Ovary (tissue), 9 donors: ENCODE measurements around the gene C20orf204. TPM values are rescaled to one million over a fixed set of nuclear protein-coding genes. Genes with fewer than 3 reads are reported as not detected.

Experiments used
- microRNA-seq, 3 donors: library from miRNA; unstranded; fragments of <30 nt; microRNA quantifications; one replicate each; pipeline versions ENCODE4 to v1.2.0, GENCODE V29; 2019 to 2020
- polyA plus RNA-seq, 2 donors: library from polyadenylated mRNA; stranded (reverse); fragments of 200-250 nt in 1 of 2; fragments of 350-450 nt in 1 of 2; fragmentation: Illumina TruSeq in 1 of 2; extraction: RNeasy Lipid Tissue Mini Kit (QIAGEN cat#74804) in 1 of 2; gene quantifications; one replicate each; pipeline ENCODE4 v1.2.3, GENCODE V29; 2013 to 2014
- small RNA-seq: library from RNA; depleted of rRNA; stranded (forward); fragments of <200 nt; gene quantifications from one replicate; pipeline ENCODE3, GENCODE V24; 2016
- total RNA-seq, 7 donors: library from RNA; depleted of rRNA in 2 of 7; stranded (reverse); fragments of >200 nt in 2 of 7; fragmentation: NEBNext Ultra II Directional in 3 of 7; extraction: Animal tissue kit (Norgen Biotek cat#: 25700) in 3 of 7; gene quantifications; one replicate each; pipeline versions ENCODE4 v1.1.0 to v1.2.4, GENCODE V29; 2016 to 2023
- donor health status: DM: no; HTN: no; CAD: no; lungs with moderate emphysema.
- donor health status: DM: no; HTN: no; CAD: no.
- donor health status: Bipolar disorder and iron deficiency.
- donor health status: DM: yes; HTN: yes; CAD: no.
- donor health status: DM: no; HTN: no; CAD: no.
- donor health status: DM: yes; HTN: yes; CAD: no.

C20orf204 gene
- total and polyA plus RNA-seq, 9 donors: 0.20 to 2.8 (median 1.4) TPM

Small RNA genes within 50 kb of the gene (microRNA-seq; reads per million reads assigned to microRNA genes)
- 0 reads per million in 3 donors for gene MIR6813

Small RNA genes within 50 kb of the gene (small RNA-seq; reads per million reads assigned to genes)
- not detected for gene AL355803.1
- gene MIR6813: not detected

Other genes with a start within 250 kb of the C20orf204 start
- 10 to 100 TPM; 11.4 to 55.1 (median 35.2) TPM for gene ZBTB46, start 204.9 kb upstream of the C20orf204 start, total RNA-seq
- 10 to 100 TPM in 1 of 2 donors, 1 to 10 TPM in 1; 4.1 to 12.2 TPM for gene ZBTB46, start 204.9 kb upstream of the C20orf204 start, polyA plus RNA-seq
- gene ABHD16B, start 174.7 kb upstream of the C20orf204 start, total RNA-seq: not detected
- under 1 TPM in 1 of 2 donors, not detected in 1; 0.57 TPM for gene ABHD16B, start 174.7 kb upstream of the C20orf204 start, polyA plus RNA-seq
- gene TPD52L2, start 170.9 kb upstream of the C20orf204 start, total RNA-seq: 10 to 100 TPM; 51.5 to 78.0 (median 68.8) TPM
- 10 to 100 TPM; 73.3 to 78.9 TPM for gene TPD52L2, start 170.9 kb upstream of the C20orf204 start, polyA plus RNA-seq
- gene DNAJC5, start 141.1 kb upstream of the C20orf204 start, total RNA-seq: 10 to 100 TPM; 12.4 to 32.8 (median 26.5) TPM
- 10 to 100 TPM; 11.1 to 12.3 TPM for gene DNAJC5, start 141.1 kb upstream of the C20orf204 start, polyA plus RNA-seq
- 10 to 100 TPM; 32.0 to 58.6 (median 47.0) TPM for gene UCKL1, start 79.8 kb upstream of the C20orf204 start, total RNA-seq
- 10 to 100 TPM in 1 of 2 donors, 1 to 10 TPM in 1; 6.6 to 54.4 TPM for gene UCKL1, start 79.8 kb upstream of the C20orf204 start, polyA plus RNA-seq
- gene ZNF512B, start 66.3 kb upstream of the C20orf204 start, total RNA-seq: 10 to 100 TPM in 5 of 7 donors, 1 to 10 TPM in 2; 6.3 to 24.7 (median 22.3) TPM
- gene ZNF512B, start 66.3 kb upstream of the C20orf204 start, polyA plus RNA-seq: 10 to 100 TPM in 1 of 2 donors, 1 to 10 TPM in 1; 2.5 to 14.0 TPM
- 1 to 10 TPM in 2 of 7 donors, under 1 TPM in 5; 0.20 to 3.1 (median 0.65) TPM for gene SAMD10, start 56.5 kb upstream of the C20orf204 start, total RNA-seq
- under 1 TPM; 0.27 to 0.50 TPM for gene SAMD10, start 56.5 kb upstream of the C20orf204 start, polyA plus RNA-seq
- gene PRPF6, start 55.0 kb upstream of the C20orf204 start, total RNA-seq: 10 to 100 TPM; 46.5 to 84.9 (median 73.4) TPM
- 10 to 100 TPM; 60.0 to 61.6 TPM for gene PRPF6, start 55.0 kb upstream of the C20orf204 start, polyA plus RNA-seq
- 10 to 100 TPM in 5 of 7 donors, 1 to 10 TPM in 2; 2.0 to 63.8 (median 13.1) TPM for gene SOX18, start 13.5 kb downstream of the C20orf204 start, total RNA-seq
- gene SOX18, start 13.5 kb downstream of the C20orf204 start, polyA plus RNA-seq: 10 to 100 TPM in 1 of 2 donors, 1 to 10 TPM in 1; 2.7 to 12.0 TPM
- gene TCEA2, start 27.0 kb downstream of the C20orf204 start, total RNA-seq: 10 to 100 TPM; 41.0 to 93.5 (median 71.9) TPM
- 10 to 100 TPM; 20.0 to 78.4 TPM for gene TCEA2, start 27.0 kb downstream of the C20orf204 start, polyA plus RNA-seq
- gene RGS19, start 43.3 kb downstream of the C20orf204 start, total RNA-seq: 1 to 10 TPM; 3.3 to 7.6 (median 4.6) TPM
- gene RGS19, start 43.3 kb downstream of the C20orf204 start, polyA plus RNA-seq: 1 to 10 TPM; 2.1 to 4.5 TPM
- gene OPRL1, start 43.9 kb downstream of the C20orf204 start, total RNA-seq: under 1 TPM; 0.12 to 0.80 (median 0.43) TPM
- under 1 TPM; 0.25 to 0.62 TPM for gene OPRL1, start 43.9 kb downstream of the C20orf204 start, polyA plus RNA-seq
- 10 to 100 TPM in 1 of 7 donors, not detected in 6; 10.5 TPM for gene LKAAEAR1, start 48.2 kb downstream of the C20orf204 start, total RNA-seq
- not detected for gene LKAAEAR1, start 48.2 kb downstream of the C20orf204 start, polyA plus RNA-seq
- not detected for gene NPBWR2, start 71.4 kb downstream of the C20orf204 start, total RNA-seq
- not detected for gene NPBWR2, start 71.4 kb downstream of the C20orf204 start, polyA plus RNA-seq
- under 1 TPM; 0.05 to 0.25 (median 0.15) TPM for gene MYT1, start 128.3 kb downstream of the C20orf204 start, total RNA-seq
- gene MYT1, start 128.3 kb downstream of the C20orf204 start, polyA plus RNA-seq: under 1 TPM in 1 of 2 donors, not detected in 1; 0.07 TPM
- gene PCMTD2, start 219.6 kb downstream of the C20orf204 start, total RNA-seq: 10 to 100 TPM; 32.0 to 96.3 (median 79.0) TPM
- 10 to 100 TPM; 58.8 to 66.0 TPM for gene PCMTD2, start 219.6 kb downstream of the C20orf204 start, polyA plus RNA-seq